Stimulated activated CD4-positive, alpha-beta T cell treated with anti-CD3 and anti-CD28 coated beads, Interleukin-1b, Interleukin-23, amount 100 ng/mL, for 24 hours (primary cell): Measurements from ENCODE around the gene CMYA5.
"Not testable (repeated sequence)": the region's sequence is repeated elsewhere in the genome, so short reads cannot be mapped to it uniquely, and the experiment has no call there.

Experiments used
- DNase-seq, 4 experiments: peaks; one replicate each; pipeline ENCODE4 v3.0.0-alpha.2; 2020; ENCODE audit warnings: low read depth in 4 of 4, low spot score in 1 of 4

CMYA5 gene

GRCh38 chr5:79689541-79690466 is at the start of gene CMYA5:
Gene CMYA5 (plus strand): TSS chr5:79689836. CDS start chr5:79689908, 72 bp downstream.
- no peak for DNase-seq

DNA sequence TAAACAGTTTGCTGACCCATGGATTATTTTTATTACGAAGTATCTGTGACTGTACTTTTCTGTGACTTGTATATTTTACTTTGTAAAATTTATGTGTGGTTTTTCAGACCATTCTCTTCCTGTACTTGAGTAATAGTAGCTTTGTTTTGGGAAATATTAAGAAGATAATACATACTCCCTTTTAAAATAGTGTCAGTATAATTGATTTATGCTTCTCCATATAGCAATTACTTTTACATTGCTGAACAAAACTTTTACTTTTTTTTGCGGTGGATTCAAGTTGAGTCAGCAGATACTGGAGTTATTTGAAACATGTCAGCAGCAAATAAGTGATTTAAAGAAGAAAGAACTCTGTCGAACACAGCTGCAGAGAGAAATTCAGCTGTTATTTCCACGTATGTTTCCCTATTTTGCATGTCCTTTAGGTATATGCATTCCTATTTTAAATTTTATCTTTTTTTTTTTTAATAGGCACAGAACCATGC is 49.0 kb upstream of the CMYA5 start:
- no peak for DNase-seq

DNA sequence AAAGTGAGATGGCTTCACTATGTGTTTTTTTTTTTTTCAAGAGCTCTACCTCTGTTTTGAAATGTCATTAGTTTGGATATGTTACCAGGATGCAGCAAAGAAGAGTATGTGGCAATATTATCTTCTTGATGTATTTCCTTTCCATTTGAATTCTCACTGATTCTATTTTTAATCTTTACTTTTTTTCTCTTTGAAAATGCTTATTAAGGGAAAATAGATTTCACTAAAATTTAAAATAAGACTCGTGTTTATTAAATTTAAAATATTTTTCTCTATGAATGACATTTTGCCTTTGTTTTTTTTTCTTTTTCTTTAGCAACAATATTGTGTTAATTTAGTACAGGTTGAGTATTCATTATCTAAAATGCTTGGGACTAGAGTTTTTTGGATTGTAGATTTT is 48.2 kb upstream of the CMYA5 start:
- DNase-seq: no peak

DNA sequence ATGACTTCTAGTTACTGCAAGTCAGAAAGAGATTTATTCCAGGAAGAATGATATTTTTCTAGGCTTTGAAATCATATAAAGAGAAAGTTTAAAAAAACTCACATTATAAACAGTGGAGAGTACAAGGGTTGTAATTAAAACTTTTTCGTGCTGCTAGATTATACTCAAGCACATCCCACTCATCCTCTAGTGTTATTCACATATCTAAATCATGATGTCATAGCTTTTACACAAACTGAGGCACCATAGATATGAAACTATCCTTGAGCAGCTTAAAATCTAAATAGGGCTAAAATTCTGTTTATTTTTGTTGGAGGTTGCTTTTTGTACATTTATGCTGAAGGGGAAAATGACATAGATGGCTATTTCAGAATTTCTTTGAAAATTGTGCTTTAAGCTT is 47.4 kb upstream of the CMYA5 start:
- no peak for DNase-seq

GRCh38 chr5:79653843-79654242 is 35.8 kb upstream of the CMYA5 start:
- no peak for DNase-seq

DNA sequence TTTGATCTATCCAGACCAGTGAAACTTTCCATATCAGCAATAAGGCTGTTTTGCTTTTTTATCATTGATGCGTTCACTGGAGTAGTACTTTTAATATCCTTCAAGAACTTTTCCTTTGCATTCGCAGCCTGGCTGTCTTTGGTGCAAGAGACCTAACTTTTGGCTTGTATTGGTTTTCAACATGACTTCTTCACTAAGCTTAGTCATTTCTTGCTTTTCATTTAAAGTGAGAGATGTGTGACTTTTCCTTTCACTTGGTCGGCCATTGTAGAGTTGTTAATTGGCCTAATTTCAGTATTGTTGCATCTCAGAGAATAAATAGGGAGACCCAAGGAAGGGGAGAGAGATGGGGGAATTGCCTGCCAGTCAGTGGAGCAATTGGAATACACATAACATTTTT is 26.4 kb upstream of the CMYA5 start:
- no peak for DNase-seq

DNA sequence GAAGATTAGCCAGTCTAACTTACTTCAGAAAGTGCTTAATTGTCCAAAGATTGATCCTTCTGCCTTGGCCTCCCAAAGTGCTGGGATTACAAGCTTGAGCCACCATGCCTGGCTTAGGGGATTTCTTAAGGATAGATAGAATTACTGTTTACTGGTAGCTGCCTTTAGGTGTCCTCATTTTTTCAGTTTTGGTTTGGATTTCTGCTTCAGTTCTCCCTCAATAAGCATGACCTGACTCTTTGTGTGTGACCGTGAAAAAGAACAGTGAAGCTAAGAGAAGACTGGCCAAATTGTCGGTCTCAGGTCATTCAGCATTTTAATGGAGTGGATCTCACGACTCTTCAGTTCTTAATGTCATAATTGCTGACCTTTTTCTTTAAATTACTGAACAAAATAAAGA is 22.9 kb upstream of the CMYA5 start:
- DNase-seq: no peak

- DNase-seq: no peak
These were observed 17.2 kb upstream of the CMYA5 start for GRCh38 chr5:79672392-79672791.

GRCh38 chr5:79676354-79676753 is 13.3 kb upstream of the CMYA5 start:
- DNase-seq: not testable (repeated sequence)

GRCh38 chr5:79682102-79682501 is 7.5 kb upstream of the CMYA5 start:
- DNase-seq: not testable (repeated sequence)

DNA sequence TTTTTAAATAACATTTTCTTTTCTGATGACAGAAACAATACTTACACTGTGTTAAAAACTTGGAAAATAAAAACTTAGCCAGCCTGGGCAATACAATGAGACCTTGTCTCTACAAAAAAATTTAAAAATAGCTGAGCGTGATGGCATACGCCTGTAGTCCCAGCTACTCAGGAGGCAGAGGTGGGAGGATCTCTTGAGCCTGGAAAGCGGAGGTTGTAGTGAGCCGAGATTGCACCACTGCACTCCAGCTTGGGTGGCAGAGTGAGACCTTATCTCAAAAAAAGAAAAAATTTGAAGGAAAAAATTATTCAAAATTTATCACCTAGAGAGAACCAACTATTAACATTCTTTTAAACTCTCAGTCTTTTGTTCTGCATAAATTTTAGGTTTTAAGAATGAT is 4.9 kb upstream of the CMYA5 start:
- no peak for DNase-seq

- no peak for DNase-seq
These were observed 4.0 kb upstream of the CMYA5 start for GRCh38 chr5:79685627-79686026.

GRCh38 chr5:79686799-79687198 is 2.8 kb upstream of the CMYA5 start:
- no peak for DNase-seq

DNA sequence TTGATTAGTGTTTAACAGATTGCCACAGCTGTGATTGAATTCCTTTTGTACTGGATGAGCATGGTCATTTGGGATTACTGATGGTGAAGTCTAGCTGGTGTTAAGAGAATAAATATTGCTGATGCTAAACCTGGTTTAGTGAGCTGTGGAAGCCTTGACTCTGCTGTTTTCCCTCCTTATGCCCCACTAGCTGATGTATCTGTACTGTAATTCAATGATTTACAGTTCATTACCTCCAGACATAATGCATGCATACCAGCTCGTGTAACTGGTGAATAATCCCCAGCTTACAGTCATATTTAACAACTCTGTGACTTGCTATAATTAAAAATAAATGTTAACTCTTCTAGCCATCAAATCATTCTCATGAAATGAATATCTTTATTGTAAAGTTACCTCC is 1.7 kb upstream of the CMYA5 start:
- no peak for DNase-seq

DNA sequence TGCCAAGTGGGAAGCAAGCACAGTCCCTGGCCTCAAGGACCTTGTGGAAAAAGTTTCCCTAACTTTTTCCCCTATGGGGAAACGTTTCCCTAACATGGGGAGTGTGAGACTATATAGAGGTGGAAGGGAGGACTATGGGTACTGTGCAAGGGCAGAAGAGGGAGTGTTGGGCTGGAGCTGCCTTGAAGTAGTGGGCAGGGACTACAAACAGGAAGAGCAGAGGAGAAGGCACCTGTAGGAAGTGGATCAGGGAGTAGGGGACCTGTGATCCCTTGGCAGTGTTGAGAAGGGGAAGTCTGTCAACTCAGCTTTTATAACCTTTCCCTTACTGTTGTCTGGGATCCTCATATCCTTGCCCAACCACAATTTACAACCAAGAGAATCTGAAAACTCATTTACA is 1.4 kb downstream of the CMYA5 start:
- no peak for DNase-seq

DNA sequence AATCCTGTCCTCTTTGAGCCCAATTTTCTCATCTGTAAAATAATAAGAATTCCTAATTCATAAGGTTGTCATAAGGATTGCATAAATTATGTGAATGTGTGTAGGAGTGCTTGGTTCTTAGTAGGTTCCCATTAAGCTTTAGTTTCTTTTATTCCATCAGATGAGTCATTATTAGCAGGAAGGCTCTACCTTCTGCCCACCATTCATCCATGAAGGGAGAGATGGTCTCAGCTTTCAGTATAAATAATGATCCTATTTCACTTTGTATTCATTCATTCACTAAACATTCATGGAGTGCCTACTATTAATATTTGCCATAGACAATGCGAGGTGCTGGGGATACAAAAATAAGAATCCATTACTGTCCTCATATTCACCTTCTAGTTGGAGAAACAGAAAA is 3.0 kb downstream of the CMYA5 start:
- DNase-seq: no peak

GRCh38 chr5:79694183-79694582 is 4.5 kb downstream of the CMYA5 start:
- no peak for DNase-seq

DNA sequence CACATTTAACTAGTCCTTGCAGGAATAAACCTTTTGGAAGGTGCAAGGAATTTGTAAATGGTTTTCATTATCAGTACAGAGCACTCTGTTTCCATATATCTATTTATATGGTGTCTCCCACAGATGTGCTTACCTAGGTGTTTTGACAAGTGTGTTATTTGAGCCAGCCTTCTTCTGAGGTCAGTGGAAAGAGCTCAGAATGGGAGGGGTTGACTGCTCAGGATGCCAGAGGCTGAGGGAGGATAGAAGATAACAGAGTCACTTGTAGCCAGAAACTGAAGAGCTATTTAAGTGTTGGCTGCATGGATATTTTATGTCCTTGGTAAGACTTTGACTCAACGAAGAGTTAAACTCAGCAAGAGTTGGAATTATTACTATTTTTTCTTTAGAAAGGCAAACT is 5.0 kb downstream of the CMYA5 start:
- no peak for DNase-seq

DNA sequence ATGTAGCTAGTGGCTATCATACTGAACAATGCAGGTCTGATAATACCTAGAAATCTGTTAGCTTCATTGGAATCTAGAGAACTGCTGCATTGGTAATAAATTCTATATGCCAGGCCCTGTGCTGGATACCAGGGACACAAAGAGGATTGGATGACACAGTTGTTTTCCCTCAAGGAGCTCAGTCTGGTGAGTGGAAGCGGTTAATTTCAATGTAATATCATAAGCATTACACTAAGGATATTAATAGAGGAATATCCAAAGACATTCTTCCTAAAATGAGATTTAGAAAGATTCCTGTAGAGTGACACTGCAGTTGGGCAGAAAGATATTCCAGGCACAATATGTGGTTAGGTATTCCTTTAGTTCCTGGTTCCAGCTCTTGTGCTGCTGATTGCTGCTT is 5.9 kb downstream of the CMYA5 start:
- no peak for DNase-seq

DNA sequence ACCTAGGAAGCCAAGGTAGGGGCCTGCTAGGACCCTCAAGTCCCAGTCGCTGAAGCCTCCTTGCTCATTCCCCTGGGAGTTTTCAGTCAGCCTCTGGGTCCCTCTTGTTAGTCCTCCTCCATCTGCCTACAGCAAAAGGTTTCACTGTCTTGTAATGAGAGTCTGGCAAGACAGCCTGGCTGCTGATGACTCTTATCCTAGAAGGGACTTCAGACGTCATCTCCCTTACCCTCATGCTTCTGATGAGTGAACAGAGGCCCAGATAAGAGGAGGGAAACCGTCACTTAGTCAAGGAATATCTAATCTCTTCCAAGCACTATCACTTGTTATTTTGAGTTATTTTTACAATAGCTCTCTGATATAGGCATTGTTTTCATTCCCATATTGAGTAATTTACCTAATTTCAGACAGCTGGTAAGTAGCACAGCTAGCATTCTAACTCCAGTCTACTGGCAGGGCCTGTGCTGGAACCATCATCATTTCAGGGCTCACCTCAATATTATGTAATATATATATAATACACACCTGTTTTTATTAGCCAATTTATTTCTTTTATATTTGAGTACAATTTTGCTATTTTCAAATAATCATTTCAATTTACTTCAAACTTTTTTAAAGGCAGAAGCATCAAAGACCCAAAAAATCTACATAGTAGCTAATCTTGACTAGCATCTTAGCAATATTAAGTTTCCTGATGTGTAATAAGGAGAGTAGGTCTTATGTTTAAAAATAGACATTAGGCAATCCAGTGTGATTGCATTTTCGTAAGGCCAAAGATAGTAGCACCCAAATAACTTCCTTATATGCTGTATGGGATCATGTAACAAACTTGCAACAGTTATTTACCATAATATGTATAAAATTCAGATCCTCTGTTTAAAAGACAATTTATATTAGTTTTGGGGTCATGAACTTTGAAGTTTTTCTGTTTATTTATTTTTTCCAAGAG is 7.9 kb downstream of the CMYA5 start:
- no peak for DNase-seq

- no peak for DNase-seq
These were observed 10.2 kb downstream of the CMYA5 start for GRCh38 chr5:79699763-79700400.
